ENCODE results near the gene ZG16B. TPM values are rescaled to one million over a fixed set of nuclear protein-coding genes. Genes with fewer than 3 reads are reported as not detected.
A peak's percentile ranks its signal among the peaks of the same experiment; 100 is the strongest.

The ZG16B gene
- total and polyA plus RNA-seq, 8 donors, result 13.0 to 39.0 (median 22.3) TPM; not detected in 3

DNA sequence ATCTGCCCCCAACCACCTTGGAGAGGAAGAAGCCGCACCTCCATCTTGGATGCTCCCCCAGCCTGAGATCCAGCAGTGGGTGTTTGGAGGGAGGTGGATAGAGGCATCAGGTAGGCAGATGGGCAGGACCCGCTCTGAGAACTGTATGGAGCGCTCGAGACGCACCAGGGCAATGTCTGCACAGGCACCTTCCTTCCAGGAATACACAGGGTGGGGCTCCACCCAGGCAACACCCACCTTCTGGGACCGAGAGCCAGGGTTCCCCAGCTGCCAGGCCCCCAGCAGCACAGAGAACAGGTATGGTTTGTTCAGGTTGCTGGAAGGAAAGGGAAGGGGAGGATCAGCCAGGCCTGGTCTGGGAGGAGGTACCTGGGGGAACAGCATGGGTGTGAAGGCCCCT, 25.4 kb downstream of the ZG16B start:
- intact Hi-C loops (cut with DNase I; ENCODE audit: low total_unique reads), result no loop called here
- Histone ChIP-seq H3K27ac (peak overlapping the region in 3 of 5 donors; percentile 1 to 50 (median 48)), H3K4me3 (no peak overlapping the region), H3K9me3 (peaks cover 0 to 12% (median 11%) of the 10 kb centered on the region in 4 donors), H3K27me3 (peaks cover 4 to 70% (median 22%) of the 10 kb centered on the region in 3 donors), H3K4me1 (peaks cover 0 to 29% (median 20%) of the 10 kb centered on the region in 4 donors), H3K36me3 (peaks cover 0 to 24% (median 11%) of the 10 kb centered on the region in 4 donors)
- DNase-seq, result no peak
- TF ChIP-seq, protein P1, sequence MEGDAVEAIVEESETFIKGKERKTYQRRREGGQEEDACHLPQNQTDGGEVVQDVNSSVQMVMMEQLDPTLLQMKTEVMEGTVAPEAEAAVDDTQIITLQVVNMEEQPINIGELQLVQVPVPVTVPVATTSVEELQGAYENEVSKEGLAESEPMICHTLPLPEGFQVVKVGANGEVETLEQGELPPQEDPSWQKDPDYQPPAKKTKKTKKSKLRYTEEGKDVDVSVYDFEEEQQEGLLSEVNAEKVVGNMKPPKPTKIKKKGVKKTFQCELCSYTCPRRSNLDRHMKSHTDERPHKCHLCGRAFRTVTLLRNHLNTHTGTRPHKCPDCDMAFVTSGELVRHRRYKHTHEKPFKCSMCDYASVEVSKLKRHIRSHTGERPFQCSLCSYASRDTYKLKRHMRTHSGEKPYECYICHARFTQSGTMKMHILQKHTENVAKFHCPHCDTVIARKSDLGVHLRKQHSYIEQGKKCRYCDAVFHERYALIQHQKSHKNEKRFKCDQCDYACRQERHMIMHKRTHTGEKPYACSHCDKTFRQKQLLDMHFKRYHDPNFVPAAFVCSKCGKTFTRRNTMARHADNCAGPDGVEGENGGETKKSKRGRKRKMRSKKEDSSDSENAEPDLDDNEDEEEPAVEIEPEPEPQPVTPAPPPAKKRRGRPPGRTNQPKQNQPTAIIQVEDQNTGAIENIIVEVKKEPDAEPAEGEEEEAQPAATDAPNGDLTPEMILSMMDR (IDR thresholded peaks at IDR 0.05), result no peak
- no peak for TF ChIP-seq POLR2AphosphoS5 (IDR thresholded peaks at IDR 0.05)
- TF ChIP-seq EP300 (IDR thresholded peaks at IDR 0.05), result no peak
- no peak for TF ChIP-seq POLR2A (IDR thresholded peaks at IDR 0.05)
- 72 to 89% (median 86%) methylated on average over 6 of the region's 6 CpGs for WGBS, 5 donors

DNA sequence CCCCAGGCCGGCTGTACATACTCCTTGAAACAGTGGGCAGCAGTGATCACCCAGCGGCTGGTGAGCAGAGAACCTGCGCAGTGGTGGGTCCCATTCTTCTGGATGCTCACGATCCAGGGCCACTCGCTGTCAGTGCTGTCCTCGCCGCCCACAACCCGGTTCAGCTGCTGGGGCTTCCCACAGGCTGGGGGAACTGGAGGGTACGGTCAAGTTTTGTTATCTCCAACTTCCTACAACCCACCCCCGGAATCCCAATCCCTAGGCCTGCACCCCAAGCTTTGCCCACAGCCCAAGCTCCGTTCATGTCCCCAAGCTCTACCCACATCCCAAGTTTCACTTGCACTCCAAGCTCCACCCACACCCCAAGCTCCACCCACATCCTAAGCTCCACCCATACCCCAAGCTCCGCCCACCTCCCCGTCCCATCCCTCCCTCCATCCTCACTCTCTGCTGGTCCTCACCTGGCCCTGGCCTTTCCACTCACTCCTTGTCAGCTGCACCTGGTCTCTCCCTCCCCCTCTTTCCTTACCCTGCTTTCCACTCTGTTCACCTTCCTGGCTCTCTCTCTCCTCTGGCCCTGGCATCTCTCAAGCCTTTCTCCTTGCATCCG, 26.1 kb downstream of the ZG16B start:
- Histone ChIP-seq H3K4me1 (peaks cover 0 to 29% (median 20%) of the 10 kb centered on the region in 4 donors), H3K27ac (peak overlapping the region in 3 of 5 donors; percentile 1 to 87 (median 48)), H3K4me3 (peak overlapping the region in 3 of 4 donors; percentile 39 to 59 (median 45)), H3K27me3 (peaks cover 4 to 70% (median 22%) of the 10 kb centered on the region in 3 donors), H3K9me3 (peaks cover 4 to 18% (median 17%) of the 10 kb centered on the region in 4 donors), H3K36me3 (peaks cover 0 to 24% (median 11%) of the 10 kb centered on the region in 4 donors)
- DNase-seq, result peak; percentile 47 to 72
- TF ChIP-seq POLR2A (IDR thresholded peaks at IDR 0.05) (no peak), POLR2AphosphoS5 (IDR thresholded peaks at IDR 0.05) (no peak), EP300 (IDR thresholded peaks at IDR 0.05) (no peak)
- TF ChIP-seq, protein P1 (IDR thresholded peaks at IDR 0.05), result no peak
- intact Hi-C loops (cut with DNase I; ENCODE audit: low total_unique reads), result no loop called here
- WGBS, 5 donors, result 82 to 87% (median 85%) methylated on average over 12 to 14 of the region's 14 CpGs

DNA sequence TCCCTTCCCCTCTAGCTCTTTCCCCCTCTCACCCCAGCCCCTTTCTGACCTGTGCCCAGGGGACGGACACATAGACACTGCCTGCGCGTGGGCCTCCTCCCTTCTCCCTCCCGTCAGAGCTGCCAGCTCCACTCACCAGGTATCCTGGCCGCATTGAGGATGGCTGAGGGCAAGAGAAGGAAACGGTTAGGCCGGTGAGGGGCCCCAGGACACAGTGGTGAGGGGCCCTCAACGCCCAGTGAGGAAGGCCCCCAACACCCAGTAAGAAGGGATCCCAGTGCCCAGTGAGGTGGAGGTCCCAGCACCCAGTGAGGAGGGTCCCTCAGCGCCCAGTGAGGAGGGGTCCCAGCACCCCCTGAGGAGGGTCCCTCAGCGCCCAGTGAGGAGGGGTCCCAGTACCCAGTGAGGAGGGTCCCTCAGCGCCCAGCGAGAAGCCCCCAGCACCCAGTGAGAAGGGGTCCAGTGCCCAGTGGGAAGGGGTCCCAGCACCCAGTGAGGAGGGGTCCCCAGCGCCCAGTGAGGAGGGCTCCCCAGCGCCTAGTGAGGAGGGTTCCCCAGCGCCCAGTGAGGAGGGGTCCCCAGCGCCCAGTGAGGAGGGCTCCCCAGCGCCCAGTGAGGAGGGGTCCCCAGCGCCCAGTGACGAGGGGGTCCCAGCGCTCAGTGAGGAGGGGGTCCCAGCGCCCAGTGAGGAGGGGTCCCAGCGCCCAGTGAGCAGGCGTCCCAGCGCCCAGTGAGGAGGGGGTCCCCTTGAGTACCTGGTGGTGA, 26.8 kb downstream of the ZG16B start:
- WGBS, 5 donors, result 73 to 88% (median 80%) methylated on average over 22 to 24 of the region's 24 CpGs
- DNase-seq, result no peak
- intact Hi-C loops (cut with DNase I; ENCODE audit: low total_unique reads), result no loop called here
- H3K4me3 ChIP-seq, result peak overlapping the region; percentile 35 to 59 (median 42)
- no peak for TF ChIP-seq POLR2A (IDR thresholded peaks at IDR 0.05)
- TF ChIP-seq, protein P1 (IDR thresholded peaks at IDR 0.05), result no peak
- no peak for TF ChIP-seq POLR2AphosphoS5 (IDR thresholded peaks at IDR 0.05)
- H3K36me3 ChIP-seq, result peaks cover 0 to 24% (median 11%) of the 10 kb centered on the region in 4 donors
- H3K9me3 ChIP-seq, result peaks cover 6 to 20% (median 18%) of the 10 kb centered on the region in 4 donors
- peak overlapping the region; percentile 83 to 92 (median 89) for H3K27ac ChIP-seq
- H3K4me1 ChIP-seq, result peaks cover 0 to 29% (median 20%) of the 10 kb centered on the region in 4 donors
- peaks cover 4 to 64% (median 22%) of the 10 kb centered on the region in 3 donors for H3K27me3 ChIP-seq

DNA sequence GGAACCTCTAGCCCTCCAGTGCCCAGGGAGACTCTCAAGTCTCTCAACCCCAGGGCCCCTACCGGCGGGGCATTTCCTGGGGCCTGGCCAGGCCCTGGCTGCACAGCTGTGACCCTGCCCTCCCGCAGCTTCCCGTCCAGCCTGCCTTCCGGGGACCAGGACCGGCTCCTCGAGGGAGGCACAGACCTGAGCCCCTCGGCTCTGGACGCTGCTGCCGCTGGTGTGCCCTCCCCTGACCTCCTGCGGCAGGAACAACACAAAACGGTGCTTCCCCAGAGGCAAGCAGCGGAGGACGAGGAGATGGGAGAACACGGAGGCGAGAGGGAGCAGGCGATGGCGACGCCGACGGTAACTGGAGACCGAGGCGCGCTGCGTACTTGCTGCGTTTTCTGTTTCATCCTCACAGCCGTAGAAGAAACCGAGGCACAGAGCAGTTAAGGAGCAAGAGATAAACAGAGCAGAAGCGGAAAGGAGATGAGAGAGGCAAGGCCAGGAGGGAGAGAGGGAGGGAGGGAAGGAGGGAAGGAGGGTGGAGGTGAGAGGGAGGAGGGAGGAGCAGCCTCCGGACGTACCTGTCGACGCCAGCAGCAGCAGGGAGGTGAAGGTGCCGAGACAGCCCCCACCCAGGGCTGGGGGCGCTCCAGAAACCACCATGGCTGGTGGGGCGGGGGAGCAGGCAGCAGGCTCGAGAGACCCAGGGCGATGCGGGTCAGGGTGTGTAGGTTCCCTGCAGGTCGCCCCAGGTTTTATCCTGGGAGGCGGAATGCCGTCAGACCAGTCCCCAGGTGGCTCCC, 27.5 kb downstream of the ZG16B start, which contains the start of gene PRSS22:
Gene PRSS22 (minus strand): TSS at position 720 of the 794 bp plus-strand sequence. CDS start 66 bp downstream, at position 654.
- TF ChIP-seq, protein P1 (IDR thresholded peaks at IDR 0.05), result no peak
- peak in 2 of 3 donors; percentile 66 to 75 for TF ChIP-seq POLR2AphosphoS5 (IDR thresholded peaks at IDR 0.05)
- peaks cover 4 to 57% (median 22%) of the 10 kb centered on the region in 3 donors for H3K27me3 ChIP-seq
- peak within 1 kb of the TSS; percentile 83 to 92 (median 89) for H3K27ac ChIP-seq
- H3K36me3 ChIP-seq, result peaks cover 0 to 24% (median 11%) of the 10 kb centered on the region in 4 donors
- H3K4me1 ChIP-seq, result peaks cover 0 to 29% (median 20%) of the 10 kb centered on the region in 4 donors
- H3K9me3 ChIP-seq, result peaks cover 6 to 20% (median 18%) of the 10 kb centered on the region in 4 donors
- 2 to 6% (median 4%) methylated on average over 29 to 42 of the region's 42 CpGs for WGBS, 5 donors
- intact Hi-C loops (cut with DNase I; ENCODE audit: low total_unique reads), result no loop called here
- peak; percentile 87 to 92 for DNase-seq
- peak within 1 kb of the TSS; percentile 35 to 59 (median 42) for H3K4me3 ChIP-seq
